GM06990 (cell line): ENCODE measurements around the gene C19orf25.

Source experiments
- DNase-seq: peaks from one replicate; pipeline ENCODE4 v3.0.0-alpha.2; 2011; ENCODE audit not compliant: insufficient read length; ENCODE audit errors: extremely low read depth
- H3K27me3 ChIP-seq: replicated peaks from 2 replicates; pipeline ENCODE4 v1.6.0; 2011; ENCODE audit warnings: low read length; ENCODE audit not compliant: control insufficient read depth, insufficient read depth
- H3K36me3 ChIP-seq: 2 replicates; pipeline ENCODE4 v1.5.1; 2011; ENCODE audit warnings: low read length; ENCODE audit not compliant: control insufficient read depth, insufficient read depth
- H3K4me3 ChIP-seq: replicated peaks from 2 replicates; pipeline ENCODE4 v1.5.1; 2011; ENCODE audit warnings: low read depth, mild to moderate bottlenecking, control low read depth, low read length
- TF ChIP-seq, protein P1 (sequence below): IDR thresholded peaks from 2 replicates; pipeline ENCODE4 v1.5.1; 2011; ENCODE audit warnings: low read length, control low read depth, mild to moderate bottlenecking, inconsistent platforms; ENCODE audit not compliant: insufficient read depth, poor library complexity, severe bottlenecking

Gene C19orf25

DNA sequence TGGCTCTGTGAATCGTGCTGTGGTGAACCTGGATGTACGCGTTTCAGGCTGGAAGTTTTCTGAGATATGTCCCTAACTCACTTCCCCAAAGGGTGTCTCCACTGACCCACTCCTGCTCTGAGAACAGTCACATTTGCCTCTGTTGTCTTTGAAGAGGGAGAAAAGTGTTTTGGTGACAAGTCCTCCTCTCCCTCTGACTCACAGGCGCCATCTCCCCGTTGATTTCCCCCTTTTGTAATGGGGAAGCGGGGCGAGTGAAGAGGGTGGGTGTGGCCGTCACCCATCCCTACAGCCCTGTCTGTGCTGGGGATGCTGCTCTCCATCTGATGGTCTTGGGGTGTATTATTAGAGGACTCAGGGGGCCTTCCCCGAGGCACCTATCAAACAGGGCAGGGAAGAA is 19.5 kb downstream of the C19orf25 start:
- H3K4me3 ChIP-seq, result no peak overlapping the region
- no peak for DNase-seq
- no peaks in the 10 kb centered on the region for H3K27me3 ChIP-seq
- no peaks in the 10 kb centered on the region for H3K36me3 ChIP-seq
- TF ChIP-seq, protein P1, sequence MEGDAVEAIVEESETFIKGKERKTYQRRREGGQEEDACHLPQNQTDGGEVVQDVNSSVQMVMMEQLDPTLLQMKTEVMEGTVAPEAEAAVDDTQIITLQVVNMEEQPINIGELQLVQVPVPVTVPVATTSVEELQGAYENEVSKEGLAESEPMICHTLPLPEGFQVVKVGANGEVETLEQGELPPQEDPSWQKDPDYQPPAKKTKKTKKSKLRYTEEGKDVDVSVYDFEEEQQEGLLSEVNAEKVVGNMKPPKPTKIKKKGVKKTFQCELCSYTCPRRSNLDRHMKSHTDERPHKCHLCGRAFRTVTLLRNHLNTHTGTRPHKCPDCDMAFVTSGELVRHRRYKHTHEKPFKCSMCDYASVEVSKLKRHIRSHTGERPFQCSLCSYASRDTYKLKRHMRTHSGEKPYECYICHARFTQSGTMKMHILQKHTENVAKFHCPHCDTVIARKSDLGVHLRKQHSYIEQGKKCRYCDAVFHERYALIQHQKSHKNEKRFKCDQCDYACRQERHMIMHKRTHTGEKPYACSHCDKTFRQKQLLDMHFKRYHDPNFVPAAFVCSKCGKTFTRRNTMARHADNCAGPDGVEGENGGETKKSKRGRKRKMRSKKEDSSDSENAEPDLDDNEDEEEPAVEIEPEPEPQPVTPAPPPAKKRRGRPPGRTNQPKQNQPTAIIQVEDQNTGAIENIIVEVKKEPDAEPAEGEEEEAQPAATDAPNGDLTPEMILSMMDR, result no peak

DNA sequence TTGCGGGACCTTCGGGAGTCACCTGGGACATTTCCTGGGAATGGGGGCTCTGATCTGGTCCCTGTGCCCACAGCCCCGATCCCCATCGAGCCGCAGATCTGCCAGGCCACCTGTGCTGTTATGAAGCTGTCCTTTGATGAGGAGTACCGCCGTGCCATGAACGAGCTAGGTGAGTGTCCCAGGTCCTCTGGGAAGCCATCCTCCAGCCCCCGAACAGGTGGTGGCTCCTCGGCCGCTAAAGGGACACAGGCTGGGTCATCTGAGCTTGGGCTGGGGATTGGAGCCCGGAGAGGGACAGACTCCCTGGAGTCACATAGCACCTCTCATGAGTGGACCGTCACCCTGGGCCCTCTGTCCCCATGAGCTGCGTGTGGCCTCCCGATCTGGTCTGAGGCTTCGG is 21.1 kb downstream of the C19orf25 start:
- no peaks in the 10 kb centered on the region for H3K36me3 ChIP-seq
- no peaks in the 10 kb centered on the region; the same call in 1 of the 2 replicates for H3K27me3 ChIP-seq
- no peak overlapping the region for H3K4me3 ChIP-seq
- TF ChIP-seq, protein P1, result no peak
- DNase-seq, result no peak

DNA sequence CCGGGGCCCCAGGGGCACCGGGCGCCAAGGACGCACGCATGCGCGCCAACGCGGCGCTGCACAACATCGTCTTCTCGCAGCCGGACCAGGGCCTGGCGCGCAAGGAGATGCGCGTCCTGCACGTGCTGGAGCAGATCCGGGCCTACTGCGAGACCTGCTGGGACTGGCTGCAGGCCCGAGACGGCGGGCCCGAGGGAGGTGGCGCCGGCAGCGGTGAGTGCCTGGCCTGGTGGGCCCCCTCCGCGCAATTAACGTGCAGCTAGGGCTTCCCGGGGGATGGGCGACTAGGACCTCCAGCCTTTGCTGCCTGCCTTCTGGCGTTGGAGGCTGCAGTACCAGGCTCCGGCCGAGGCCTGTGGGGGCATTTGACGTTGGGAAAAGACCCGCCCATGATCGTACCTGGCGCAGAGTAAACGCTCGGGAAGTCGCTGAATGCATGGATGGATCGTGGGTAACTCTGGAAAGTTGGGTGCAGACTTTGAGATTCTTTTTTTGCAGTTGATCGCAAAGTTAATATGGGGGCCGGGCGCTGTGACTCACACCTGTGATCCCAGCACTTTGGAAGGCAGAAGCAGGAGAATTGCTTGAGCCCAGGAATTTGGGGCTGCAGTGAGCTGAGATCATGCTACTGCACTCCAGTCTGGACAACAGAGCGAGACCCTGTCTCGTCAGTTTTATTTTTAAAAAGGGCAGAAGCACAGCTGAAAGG is 21.8 kb downstream of the C19orf25 start:
- H3K27me3 ChIP-seq, result no peaks in the 10 kb centered on the region; the same call in 1 of the 2 replicates
- H3K36me3 ChIP-seq, result no peaks in the 10 kb centered on the region
- TF ChIP-seq, protein P1, result no peak
- no peak for DNase-seq
- H3K4me3 ChIP-seq, result no peak overlapping the region

DNA sequence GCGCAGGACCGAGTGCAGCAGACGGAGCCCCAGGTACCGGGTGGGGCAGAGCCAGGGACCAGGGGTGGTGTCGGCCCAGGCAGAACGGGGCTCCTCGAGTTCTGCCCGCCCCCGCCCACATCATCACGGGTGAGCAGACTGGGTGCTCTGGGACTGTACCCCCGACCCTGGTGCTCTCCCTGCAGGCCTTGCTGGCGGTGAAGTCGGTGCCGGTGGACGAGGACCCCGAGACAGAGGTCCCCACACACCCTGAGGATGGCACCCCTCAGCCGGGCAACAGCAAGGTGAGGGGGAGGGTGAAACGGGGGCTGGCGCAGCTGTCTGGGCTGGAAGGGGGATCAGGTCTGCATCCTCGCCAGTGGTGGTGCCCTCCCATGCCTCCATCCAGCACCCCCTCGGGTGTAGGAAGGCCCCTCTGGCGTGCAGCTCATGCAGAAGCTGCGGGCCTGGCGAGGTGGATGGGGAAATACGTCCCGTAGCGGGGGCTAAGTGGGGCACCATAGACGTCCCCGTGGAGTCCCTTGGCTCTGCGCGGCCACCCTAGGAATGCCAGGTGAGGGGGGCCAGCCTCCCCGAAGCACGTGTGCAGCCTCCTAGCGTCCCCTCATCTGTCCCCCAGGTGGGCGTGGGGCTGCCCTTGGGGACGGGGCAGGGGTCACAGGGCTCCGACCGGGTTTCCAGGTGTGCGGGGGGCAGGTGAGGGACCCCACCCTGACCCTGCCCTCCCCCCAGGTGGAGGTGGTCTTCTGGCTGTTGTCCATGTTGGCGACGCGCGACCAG is 22.7 kb downstream of the C19orf25 start:
- TF ChIP-seq, protein P1, result no peak
- Histone ChIP-seq H3K4me3 (no peak overlapping the region), H3K36me3 (no peaks in the 10 kb centered on the region), H3K27me3 (no peaks in the 10 kb centered on the region; the same call in 1 of the 2 replicates)
- no peak for DNase-seq

DNA sequence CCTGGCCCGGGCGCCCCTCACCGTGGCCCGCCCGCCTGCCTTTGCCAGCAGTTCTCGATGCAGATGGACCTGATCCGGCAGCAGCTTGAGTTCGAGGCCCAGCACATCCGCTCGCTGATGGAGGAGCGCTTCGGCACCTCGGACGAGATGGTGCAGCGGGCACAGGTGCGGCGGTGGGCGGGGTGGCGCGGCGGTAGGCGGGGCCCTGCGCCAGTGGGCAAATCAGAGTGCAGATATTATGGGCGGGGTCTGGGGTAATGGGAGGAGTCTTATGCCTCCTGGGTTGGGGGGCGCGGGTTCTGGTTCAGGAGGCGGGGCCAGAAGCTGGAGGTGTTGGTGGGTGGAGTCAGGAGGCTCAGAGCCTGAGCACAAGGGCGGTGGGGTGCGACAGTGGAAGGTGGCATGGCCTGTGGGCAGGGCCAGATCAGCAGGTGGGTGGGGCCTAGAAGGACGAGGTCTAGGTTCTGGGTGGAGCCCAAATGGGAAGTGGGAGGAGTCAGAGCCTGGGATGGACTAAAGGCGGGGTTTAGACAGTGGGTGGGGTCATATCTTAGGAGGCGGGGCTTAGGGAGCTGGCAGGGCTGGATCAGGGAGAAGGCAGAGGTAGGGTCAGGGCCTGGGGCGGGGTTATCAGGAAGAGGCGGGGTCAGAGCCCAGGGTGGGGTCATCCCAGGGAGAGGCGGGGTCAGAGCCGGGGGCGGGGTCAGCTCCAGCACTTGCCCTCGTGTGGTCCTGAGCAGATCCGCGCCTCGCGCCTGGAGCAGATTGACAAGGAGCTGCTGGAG is 23.5 kb downstream of the C19orf25 start:
- Histone ChIP-seq H3K27me3 (peaks cover 3% of the 10 kb centered on the region; the same call in 1 of the 2 replicates), H3K36me3 (no peaks in the 10 kb centered on the region), H3K4me3 (no peak overlapping the region)
- TF ChIP-seq, protein P1, result no peak
- peak; percentile 79 for DNase-seq
